Stimulated activated naive CD8-positive, alpha-beta T cell treated with anti-CD3 and anti-CD28 coated beads, Interleukin-15, Interleukin-2, amounts not matched to agents 100 U/mL and 50 U/mL, for 24 hours (primary cell): ENCODE measurements around the gene TERT.

ENCODE experiments used
- ATAC-seq: fragments of 150-1000 bp; cut with Tn5 transposase; one replicate; pipeline ENCODE4 v1.10.0; 2021
- DNase-seq: peaks from one replicate; pipeline ENCODE4 v3.0.0; 2021

Gene TERT

DNA sequence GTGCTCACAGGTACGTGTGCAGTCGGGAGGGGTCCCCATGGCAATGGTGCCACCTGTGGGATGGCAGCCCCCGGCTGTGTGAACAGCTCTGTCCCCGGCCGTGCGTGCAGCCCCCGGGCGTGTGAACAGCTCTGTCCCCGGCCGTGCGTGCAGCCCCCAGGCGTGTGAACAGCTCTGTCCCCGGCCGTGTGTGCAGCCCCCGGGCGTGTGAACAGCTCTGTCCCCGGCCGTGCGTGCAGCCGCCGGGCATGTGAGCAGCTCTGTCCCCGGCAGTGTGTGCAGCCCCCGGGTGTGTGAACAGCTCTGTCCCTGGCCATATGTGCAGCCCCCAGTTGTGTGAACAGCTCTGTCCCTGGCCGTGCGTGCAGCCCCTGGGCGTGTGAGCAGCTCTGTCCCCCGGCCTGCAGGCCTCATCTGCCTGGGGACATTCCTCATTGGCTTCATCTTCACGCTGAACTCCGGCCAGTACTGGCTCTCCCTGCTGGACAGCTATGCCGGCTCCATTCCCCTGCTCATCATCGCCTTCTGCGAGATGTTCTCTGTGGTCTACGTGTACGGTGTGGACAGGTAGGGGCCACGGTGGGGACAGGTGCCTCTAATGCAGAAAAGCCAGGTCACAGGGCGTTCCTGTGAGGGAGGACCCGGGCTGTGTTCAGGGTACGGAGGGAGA lies 75.6 kb downstream of the TERT start:
- DNase-seq (no peak), ATAC-seq (no peak)

DNA sequence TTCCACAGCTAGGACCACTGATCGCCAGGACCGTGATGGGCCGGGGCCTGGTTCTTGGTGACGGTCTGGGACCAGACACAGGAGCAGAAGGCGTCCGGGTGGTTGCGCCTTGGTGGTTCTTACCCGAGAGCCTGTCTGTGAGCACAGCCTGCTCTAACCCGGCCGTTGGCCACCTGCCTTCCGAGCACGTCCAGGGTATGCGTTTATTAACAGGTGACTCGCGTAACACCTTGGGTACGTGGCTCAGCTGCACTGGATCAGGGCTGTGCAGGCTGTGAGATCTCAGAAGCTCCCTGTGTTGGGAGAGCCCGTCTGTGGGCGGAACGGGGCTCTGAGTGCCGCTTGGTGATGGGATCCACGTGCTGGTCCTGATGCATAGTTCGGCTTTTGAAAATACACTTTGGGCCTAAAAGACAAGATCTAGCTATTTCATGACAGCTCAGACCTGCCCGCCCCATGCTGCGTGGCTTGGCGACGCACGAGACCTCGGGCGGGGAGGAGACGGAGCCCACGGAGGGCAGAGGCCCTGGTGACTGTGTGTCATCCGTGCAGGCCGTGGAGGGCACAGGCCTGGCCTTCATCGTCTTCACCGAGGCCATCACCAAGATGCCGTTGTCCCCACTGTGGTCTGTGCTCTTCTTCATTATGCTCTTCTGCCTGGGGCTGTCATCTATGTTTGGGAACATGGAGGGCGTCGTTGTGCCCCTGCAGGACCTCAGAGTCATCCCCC lies 76.4 kb downstream of the TERT start:
- DNase-seq, result no peak
- ATAC-seq, result no peak

DNA sequence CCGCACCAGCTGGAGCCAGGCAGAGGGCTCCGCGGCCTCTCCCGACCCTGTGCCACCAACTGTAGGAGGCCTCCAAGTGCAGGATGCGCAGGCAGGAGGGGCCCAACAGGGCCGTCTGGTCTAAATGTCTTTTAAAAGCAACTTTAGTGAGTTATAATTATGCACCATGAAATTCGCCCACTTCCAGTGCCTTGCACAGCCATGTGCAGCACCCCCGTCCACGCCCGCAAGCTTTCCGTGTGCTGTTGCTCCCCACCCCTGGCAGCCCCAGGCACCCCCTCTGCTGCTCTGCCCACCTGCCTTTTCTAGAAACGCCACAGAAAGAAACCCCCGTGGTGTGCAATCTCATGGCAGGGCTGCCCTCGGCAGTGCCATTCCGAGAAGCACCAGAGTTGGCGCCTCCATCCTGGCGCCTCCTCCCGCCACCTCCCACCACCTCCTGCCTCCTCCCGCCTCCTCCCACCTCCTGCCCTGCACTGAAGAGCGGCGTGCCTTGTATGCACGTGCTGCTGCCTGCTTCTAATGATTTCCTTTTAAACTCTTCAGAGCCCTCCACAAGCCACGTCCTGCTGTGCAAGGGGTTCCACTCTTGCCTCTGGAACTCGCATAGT lies 77.2 kb downstream of the TERT start:
- ATAC-seq, result no peak

DNA sequence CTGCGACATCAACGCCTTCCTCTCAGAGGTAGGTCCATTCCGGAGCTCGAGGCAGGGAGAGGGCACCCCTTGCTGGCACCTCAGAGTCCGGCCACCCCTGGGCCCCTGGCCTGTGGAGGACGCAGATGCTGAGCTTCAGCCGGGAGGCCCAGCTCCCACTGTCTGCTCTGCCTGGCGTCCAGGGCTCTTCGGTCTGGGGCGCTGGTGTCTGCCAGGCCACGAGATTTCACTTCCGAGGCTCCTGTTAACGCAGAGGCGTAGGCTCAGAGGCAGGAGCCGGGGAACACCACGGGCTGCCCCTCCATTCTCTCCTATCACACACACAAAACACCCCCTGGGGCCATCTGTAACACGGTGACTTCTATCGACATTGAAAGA lies 78.0 kb downstream of the TERT start:
- DNase-seq (no peak), ATAC-seq (no peak)

More for the DNA sequence above, 77.2 kb downstream of the TERT start:
- DNase-seq, result no peak

DNA sequence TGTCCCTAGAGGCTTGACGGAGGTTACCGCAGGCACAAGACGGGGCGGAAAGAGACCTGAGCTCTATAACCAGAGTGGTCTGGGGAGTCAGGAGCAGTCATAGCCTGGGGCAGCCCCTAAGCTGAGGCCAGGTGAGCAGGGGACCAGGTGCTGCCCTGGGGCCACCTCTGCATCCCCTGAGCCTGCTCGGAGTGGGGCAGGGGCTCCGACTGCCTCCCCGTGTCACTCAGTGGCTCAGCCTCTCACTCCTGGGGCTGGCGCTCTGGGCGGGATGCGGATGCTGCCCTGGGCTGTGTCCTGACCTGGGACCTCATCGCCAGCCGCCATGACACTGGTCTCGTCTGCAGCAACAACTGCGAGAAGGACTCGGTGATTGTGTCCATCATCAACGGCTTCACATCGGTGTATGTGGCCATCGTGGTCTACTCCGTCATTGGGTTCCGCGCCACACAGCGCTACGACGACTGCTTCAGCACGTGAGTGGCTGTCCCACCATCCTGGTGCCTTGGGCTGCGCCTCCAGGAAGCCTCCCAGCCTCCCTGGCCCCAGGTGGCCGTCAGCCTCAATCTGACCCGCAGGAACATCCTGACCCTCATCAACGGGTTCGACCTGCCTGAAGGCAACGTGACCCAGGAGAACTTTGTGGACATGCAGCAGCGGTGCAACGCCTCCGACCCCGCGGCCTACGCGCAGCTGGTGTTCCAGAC lies 78.5 kb downstream of the TERT start:
- ATAC-seq, result no peak
- DNase-seq, result no peak

DNA sequence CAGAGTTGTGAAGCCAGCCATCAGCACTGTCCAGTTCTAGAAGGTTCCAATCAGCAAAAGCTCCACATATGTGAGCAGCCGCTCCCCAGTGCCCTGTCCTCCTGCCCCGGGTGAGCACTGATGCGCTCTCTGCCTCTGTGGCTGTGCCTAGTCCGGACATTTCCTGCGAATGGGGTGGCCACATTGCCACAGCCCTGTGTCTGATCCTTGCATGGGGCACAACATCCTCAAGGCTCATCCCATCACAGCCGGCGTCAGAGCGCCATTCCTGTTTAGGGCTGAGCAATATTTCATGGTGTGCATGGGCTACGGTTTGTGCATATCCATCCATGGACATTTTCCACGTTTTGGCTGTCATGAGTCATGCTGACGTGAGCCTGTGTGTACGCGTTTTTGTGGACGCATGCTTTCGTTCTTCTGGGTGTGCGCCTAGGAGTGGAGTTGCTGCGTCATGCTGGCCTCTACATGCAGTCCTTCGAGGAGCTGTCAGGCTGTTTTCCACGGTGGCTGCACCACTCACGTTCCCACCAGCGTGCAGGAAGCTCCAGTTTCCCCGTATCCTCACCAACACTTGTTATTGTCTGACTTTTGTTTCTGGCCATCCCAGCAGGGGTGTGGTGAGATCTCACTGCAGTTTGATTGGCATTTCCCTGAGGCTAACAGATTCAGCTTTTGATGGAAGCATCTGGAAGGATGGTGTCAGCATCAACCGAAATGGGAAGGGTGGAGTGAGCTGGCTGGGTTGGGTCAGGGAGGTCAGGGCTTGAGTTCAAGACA lies 79.4 kb downstream of the TERT start:
- DNase-seq, result no peak
- no peak for ATAC-seq

DNA sequence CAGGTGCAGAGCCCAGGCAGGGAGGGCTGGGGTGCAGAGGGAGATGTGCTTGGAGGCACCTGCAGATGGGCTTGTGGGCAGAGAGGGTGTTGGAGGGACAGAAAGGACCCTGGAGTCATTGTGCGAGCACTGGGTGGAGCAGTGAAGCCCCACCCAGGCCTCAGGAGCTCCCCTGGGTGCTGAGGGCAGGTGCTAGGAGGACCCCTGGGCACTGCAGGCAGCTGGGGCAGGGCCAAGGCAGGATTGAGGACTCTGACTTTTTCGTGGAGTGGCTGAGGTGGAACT lies 80.0 kb downstream of the TERT start:
- DNase-seq (no peak), ATAC-seq (no peak)

DNA sequence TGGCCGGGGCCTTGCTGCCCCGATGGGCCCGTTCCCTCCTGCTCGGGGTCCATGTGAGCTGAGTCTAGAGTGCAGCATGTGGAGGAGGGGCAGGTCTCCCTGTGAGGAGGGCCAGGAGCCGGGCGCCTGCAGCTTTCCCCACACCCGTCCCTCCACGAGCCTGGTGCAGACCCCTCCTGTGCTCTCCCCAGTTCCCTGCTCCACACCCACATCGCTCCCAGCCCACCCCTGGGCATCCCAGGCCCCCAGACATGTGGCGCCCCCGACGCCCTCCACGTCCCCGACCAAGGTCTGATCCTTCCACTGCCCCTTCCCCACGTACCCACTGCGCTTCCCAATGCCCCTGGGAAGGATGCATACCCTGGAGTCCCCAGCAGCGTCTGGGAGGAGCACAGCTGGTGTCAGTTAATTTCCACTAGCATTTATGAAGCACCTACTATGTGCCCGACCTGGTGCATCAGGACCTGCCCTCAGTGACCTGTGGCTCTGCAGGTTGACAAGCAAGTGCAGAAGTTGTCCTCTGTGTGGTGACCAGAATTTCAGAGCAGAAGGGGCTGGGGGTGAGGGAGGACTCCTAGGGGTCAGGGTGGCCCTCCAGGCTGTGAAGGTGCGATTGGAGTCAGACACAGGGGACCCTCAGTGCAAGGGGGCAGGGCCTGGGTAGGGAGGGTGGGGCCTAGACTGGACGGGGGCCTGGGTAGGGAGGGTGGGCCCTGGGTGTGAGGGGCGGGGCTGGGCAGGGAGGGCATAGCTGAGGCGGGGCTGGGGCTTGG lies 80.5 kb downstream of the TERT start:
- DNase-seq (no peak), ATAC-seq (no peak)

DNA sequence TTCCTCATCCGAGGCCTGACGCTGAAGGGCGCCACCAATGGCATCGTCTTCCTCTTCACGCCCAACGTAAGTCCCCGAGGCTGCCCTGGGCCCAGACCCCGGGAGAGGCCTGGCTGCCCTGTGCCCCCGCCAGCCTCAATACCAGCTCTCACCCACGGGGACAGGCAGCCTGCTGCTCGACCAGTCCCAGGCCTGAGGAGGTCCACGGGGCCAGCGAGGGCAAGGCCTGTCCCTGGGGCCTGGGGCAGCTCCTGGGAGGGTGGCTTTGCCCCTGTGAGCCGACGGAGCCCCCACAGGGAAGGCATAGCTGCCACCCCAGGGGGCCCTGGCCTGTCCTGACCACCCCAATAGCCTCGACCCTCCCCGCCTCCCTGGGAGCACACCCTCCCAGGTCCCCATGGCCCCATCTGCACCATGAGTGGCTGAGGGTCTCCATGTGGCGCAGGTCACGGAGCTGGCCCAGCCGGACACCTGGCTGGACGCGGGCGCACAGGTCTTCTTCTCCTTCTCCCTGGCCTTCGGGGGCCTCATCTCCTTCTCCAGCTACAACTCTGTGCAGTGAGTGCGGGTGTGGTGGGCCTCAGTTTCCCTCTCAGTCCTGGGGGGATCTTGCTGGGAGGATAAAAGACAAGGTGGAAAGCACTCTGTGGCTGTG lies 81.2 kb downstream of the TERT start:
- ATAC-seq (no peak), DNase-seq (no peak)

DNA sequence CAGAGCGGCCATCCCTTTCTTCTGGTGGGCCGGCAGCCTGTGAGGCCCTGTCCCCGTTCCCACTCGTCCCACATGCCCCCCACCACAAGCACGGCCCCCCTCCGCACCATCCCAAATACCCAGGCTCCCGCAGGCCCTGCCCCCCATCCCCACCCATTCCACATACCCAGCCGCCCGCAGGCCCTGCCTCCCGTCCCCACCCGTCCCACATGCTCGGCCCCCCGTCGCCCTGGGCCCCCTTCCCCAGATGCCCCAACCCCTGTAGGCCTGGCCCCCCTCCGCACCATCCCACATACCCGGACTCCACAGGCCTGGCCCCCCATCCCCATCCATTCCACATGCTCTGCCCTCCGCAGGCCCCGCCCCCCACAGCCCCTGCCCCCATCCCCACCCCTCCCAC lies 82.0 kb downstream of the TERT start:
- ATAC-seq (no peak), DNase-seq (no peak)

DNA sequence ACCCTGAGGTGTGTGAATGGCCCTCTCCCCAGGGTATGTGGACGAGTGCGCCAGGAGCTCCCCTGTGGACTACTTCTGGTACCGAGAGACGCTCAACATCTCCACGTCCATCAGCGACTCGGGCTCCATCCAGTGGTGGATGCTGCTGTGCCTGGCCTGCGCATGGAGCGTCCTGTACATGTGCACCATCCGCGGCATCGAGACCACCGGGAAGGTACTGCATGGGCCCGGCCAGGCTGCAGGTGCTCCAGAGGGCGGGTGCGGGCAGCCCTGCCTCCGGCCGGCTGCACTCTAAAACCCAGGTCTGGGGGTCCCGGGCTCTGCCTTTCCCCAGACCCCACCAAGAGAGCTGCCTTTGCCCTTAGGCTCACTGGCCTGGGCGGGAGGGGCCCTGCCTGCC lies 82.6 kb downstream of the TERT start:
- ATAC-seq (no peak), DNase-seq (no peak)

DNA sequence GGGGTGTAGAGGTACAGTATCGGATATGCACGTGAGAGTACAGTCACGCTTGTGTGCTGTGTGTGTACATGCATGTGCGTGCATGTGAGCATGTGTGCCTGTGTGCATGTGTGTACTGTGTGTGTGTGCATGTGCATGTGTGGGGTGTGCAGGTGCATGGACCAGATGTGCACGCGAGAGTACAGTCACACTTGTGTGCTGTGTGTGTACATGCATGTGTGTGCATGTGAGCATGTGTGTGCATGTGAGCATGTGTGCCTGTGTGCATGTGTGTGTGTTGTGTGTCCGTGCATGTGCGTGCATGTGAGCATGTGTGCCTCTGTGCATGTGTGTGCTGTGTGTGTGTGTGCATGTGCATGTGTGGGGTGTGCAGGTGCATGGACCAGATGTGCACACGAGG lies 83.2 kb downstream of the TERT start:
- ATAC-seq, result no peak
- no peak for DNase-seq

DNA sequence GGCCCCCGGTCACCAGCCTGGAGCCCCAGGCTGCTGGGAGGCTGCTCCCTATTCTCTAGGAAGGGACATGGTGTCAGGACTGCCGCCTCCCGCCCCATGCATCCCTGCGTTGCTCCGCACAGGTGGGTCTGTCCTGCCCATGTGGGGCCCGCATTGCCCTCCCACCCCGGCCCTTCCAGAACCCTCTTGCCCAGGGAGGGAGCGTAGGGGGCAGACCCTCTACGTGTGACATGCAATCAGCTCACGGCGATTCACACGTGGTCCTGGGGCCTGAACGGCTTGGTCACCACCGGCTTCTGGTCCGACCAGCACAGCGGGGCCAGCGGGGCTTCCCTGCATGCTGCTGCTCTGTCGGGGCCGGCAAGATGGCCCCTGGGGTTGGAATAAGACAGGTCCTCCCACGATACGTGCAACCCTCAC lies 84.0 kb downstream of the TERT start:
- ATAC-seq (no peak), DNase-seq (no peak)

DNA sequence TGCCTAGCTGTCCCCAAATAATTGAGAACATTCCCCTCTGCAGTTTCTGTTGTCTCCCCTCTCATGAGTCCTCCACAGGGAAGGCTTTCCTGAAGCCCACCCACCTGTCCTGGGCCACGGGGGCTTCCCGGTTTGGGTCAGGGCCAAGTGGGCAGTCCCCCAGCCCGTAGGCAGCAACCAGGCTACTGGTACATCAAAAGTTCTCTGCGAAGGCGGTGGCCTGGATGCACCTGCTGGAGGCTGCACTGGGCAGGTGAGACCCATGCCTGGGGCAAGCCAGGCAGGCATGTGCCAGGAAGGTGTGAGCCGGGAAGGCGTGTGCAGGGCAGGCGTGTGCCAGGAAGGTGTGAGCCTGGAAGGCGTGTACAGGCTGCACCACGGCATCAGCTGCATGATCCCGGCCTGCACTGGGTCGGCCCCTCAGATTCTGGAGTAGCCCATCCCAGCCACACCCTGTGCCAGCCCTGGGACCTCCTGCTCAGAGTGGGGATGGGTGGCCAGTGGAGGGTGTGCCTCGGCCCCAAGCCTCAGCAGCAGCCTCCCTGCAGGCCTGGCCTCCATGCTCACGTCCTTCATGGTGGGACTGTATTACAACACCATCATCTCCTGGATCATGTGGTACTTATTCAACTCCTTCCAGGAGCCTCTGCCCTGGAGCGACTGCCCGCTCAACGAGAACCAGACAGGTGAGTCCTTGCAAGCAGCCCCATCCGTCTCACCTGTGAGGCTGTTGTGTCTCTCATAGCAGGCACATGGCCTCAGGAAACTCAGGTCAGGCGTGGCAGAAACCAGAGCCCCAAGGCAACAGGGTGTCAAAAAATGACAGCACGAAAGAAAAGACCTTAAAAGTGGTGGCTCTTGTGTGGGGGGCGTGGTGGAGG lies 84.7 kb downstream of the TERT start:
- ATAC-seq (no peak), DNase-seq (no peak)

DNA sequence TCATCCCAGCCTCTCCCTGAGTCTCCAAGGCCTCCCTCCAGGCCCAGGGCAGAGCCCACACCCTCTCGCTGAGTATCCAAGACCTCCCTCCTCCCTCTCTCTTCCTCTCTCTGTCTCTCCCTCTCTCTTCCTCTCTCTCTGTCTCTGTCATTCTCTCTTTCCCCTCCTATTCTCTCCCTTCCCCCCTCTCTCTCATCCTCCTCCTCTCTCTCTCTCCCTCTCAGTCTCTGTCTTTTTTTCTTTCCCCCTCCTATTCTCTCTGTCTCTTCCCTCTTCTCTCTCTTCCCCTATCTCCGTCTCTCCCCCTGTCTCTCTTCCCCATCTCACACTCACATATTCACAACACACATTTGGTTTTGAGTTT lies 85.4 kb downstream of the TERT start:
- ATAC-seq, result no peak
- no peak for DNase-seq

DNA sequence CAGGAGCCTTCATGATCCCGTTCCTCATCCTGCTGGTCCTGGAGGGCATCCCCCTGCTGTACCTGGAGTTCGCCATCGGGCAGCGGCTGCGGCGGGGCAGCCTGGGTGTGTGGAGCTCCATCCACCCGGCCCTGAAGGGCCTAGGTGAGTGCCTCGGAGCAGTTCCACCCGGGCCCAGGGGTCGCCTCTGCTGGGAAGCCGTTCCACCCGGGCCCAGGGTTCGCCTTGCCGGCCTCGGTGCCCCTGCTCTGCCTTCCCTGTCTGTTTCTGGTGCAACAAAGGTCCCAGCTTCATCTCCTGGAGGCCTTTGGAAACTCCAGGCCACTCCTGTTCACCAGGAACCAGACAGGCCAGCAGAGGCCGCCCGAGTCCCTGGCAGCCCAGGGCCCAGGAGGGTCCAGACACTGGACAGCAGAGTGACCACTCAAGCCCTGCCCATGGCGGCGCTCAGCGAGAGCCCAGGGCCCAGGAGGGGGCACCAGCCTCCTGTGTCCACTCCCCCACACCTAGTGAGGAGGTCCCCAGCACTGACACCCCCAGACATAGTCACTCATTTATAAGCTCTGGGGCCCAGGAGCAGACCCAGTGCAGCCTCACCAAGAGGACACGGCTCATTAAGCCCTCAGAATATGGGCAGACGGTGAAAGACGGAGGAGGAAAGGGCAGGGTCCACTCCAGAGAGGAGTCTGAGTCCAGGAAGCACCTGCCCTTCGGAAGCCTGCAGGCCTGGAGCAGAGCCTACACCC lies 86.0 kb downstream of the TERT start:
- ATAC-seq (no peak), DNase-seq (no peak)

DNA sequence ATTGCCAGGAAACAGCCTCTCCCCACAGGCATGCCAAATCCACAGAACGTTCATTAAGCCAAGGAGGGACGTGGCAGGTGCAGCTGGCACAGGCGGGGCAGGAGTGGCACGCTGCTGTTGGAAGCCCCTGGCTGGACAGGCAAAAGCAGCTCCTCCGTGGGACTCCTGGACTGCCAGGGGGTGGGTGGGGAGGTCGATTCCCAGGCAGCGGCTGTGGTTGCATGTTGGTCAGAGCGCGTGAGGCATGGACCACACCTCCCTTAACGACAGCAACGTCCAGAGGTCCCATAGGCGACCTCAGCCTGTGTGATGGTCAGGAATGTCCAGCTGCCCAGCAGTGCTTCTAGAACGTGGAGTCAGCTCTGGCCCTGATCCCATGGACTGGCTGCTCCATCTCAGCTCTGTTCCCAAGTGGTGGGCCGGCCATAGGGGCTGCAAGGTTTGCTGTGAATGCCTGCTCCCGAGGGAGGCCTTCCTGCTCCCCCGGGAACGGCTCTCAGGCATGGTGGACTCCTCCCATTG lies 86.6 kb downstream of the TERT start:
- ATAC-seq (no peak), DNase-seq (no peak)

DNA sequence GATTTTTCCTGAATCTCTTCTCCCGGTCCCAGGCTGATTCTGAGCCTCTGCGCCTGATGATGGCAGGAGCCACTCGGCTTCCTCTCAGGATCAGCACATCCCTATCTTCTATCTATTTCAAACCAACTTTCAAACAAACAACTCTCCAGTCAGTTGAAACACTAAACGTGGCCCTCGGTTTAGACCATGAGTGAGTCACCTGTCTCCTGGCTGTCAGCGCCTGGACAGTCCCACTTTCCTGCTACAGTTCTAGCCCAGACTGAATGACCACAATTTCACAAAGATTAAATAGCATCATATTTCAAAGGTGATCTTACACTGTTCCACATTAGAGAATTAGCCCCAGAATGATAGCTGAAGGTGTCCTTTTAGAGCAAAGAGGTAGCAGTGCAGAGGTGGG lies 87.3 kb downstream of the TERT start:
- ATAC-seq, result no peak
- no peak for DNase-seq
